ENCODE results near the gene LSAMP. TPM values are rescaled to one million over a fixed set of nuclear protein-coding genes. Genes with fewer than 3 reads are reported as not detected.

LSAMP gene
- total and polyA plus RNA-seq, 9 of the 15 experiments (the other 6 are each of a cell fraction or from before 2014, with no cell fraction given) = 0.09 to 0.11 TPM; not detected in 7

GRCh38 chr3:116030131-116030850, 415.0 kb downstream of the LSAMP start:
- peaks cover 0 to 7% of the 10 kb centered on the region in 2 experiments; a peak in 2 of 5 replicates for H3K4me1 ChIP-seq (replicated peaks in 1 of 2; ENCODE audit: control insufficient read depth in 2 of 2, insufficient read depth in 2 of 2, low read length in 2 of 2)
- H3K36me3 ChIP-seq (ENCODE audit: control insufficient read depth, insufficient read depth, low read length) = no peaks in the 10 kb centered on the region
- no peak for DNase-seq (ENCODE audit: extremely low read depth in 1 of 4, low spot score in 3 of 4)
- no peaks in the 10 kb centered on the region for H3K79me2 ChIP-seq (ENCODE audit: control insufficient read depth, insufficient read depth, low read length)
- intact Hi-C loops (cut with micrococcal nuclease) (no loop called here), in situ Hi-C loops (cut with MboI) (no loop called here)
- ChIA-PET POLR2A (interaction anchor here (0.8 kb wide), 1 partner anchor 9 kb away, joined by 4 read pairs; no protein-coding TSS in a partner anchor), CTCF (ENCODE audit: low intra/inter-chr PET ratio) (no interaction called here)
- no peak overlapping the region for H3K4me2 ChIP-seq (ENCODE audit: insufficient read depth, low read length)
- H4K20me1 ChIP-seq (replicated peaks; ENCODE audit: control insufficient read depth, insufficient read depth, low read length) = no peaks in the 10 kb centered on the region
- FAIRE-seq = no peak
- H3K9ac ChIP-seq (ENCODE audit: insufficient read depth in 1 of 2, low read depth in 2 of 2, low read length in 2 of 2) = no peak overlapping the region
- H2AFZ ChIP-seq (ENCODE audit: low read depth, low read length) = peak overlapping the region; percentile 70; the same call in 1 of the 2 replicates
- no peak overlapping the region for H3K27ac ChIP-seq (ENCODE audit: extremely low read depth, low read depth, low read length)
- no peak overlapping the region for H3K4me3 ChIP-seq
- 59% methylated on average over 5 of the region's 5 CpGs for WGBS (ENCODE audit: insufficient coverage, low coverage, missing lambda C conversion rate)
- H3K27me3 ChIP-seq (ENCODE audit: control insufficient read depth in 2 of 2, insufficient read depth in 2 of 2, low read length in 2 of 2) = no peaks in the 10 kb centered on the region
- no peaks in the 10 kb centered on the region for H3K9me3 ChIP-seq (replicated peaks; ENCODE audit: control insufficient read depth, insufficient read depth, low read depth, low read length)
- ATAC-seq = no peak
- peak; percentile 8; the same call in 1 of the 2 replicates for TF ChIP-seq ZNF316 (IDR thresholded peaks at IDR 0.05)
- TF ChIP-seq, protein P1, sequence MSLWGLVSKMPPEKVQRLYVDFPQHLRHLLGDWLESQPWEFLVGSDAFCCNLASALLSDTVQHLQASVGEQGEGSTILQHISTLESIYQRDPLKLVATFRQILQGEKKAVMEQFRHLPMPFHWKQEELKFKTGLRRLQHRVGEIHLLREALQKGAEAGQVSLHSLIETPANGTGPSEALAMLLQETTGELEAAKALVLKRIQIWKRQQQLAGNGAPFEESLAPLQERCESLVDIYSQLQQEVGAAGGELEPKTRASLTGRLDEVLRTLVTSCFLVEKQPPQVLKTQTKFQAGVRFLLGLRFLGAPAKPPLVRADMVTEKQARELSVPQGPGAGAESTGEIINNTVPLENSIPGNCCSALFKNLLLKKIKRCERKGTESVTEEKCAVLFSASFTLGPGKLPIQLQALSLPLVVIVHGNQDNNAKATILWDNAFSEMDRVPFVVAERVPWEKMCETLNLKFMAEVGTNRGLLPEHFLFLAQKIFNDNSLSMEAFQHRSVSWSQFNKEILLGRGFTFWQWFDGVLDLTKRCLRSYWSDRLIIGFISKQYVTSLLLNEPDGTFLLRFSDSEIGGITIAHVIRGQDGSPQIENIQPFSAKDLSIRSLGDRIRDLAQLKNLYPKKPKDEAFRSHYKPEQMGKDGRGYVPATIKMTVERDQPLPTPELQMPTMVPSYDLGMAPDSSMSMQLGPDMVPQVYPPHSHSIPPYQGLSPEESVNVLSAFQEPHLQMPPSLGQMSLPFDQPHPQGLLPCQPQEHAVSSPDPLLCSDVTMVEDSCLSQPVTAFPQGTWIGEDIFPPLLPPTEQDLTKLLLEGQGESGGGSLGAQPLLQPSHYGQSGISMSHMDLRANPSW (CRISPR knock-in tag; IDR thresholded peaks at IDR 0.05) = no peak
- H3K9me1 ChIP-seq (ENCODE audit: control insufficient read depth, insufficient read depth, low read length) = no peaks in the 10 kb centered on the region
- BruUV-seq (replicated peaks) = no TSS peak
